H1 (cell line): ENCODE data around the gene VEPH1. TPM values are rescaled to one million over a fixed set of nuclear protein-coding genes. Genes with fewer than 3 reads are reported as not detected.

Experiments used
- CTCF ChIA-PET: fragments of 300-600 bp; sonication (Branson Sonifier 250); formaldehyde crosslinking; loops from one replicate; lab custom pipeline; 2021; ENCODE audit not compliant: partially characterized antibody; lab: Charles Lee
- POLR2A ChIA-PET: fragments of 300-600 bp; sonication (Branson Sonifier 250); formaldehyde crosslinking; loops from one replicate; lab custom pipeline; 2021; ENCODE audit warnings: inconsistent platforms; ENCODE audit not compliant: partially characterized antibody; lab: Charles Lee
- DNase-seq, 2 experiments: peaks; one replicate each; pipeline versions ENCODE4 v3.0.0 to v3.0.0-alpha.2; 2010 to 2022; ENCODE audit warnings: low spot score in 2 of 2, low read depth in 1 of 2, mixed read lengths in 1 of 2
- FAIRE-seq: peaks from 2 replicates; lab custom pipeline; 2011; peaks lifted over from hg19 to GRCh38; lab: Jason Lieb, UNC
- H2AFZ ChIP-seq: 2 replicates; pipeline ENCODE4 v1.8.1; 2012; ENCODE audit warnings: low read length, inconsistent platforms
- H2AK5ac ChIP-seq: 2 replicates; pipeline ENCODE4 v1.6.1; 2013; ENCODE audit warnings: low read depth, low read length
- H2BK120ac ChIP-seq: replicated peaks from 2 replicates; pipeline ENCODE3; 2013; ENCODE audit warnings: low read depth, low read length, inconsistent platforms
- H2BK12ac ChIP-seq: 2 replicates; pipeline ENCODE4 v1.6.1; 2013; ENCODE audit warnings: low read depth, low read length
- H2BK15ac ChIP-seq: 2 replicates; pipeline ENCODE4 v1.6.1; 2013; ENCODE audit warnings: low read length
- H2BK20ac ChIP-seq: 2 replicates; pipeline ENCODE4 v1.6.1; 2013; ENCODE audit warnings: low read length
- H2BK5ac ChIP-seq: 2 replicates; pipeline ENCODE4 v1.6.1; 2013; ENCODE audit warnings: low read depth, low read length
- H3K14ac ChIP-seq: 2 replicates; pipeline ENCODE4 v1.6.1; 2013; ENCODE audit warnings: inconsistent platforms; ENCODE audit not compliant: insufficient read length
- H3K18ac ChIP-seq: 2 replicates; pipeline ENCODE4 v1.6.1; 2013; ENCODE audit warnings: low read length; ENCODE audit errors: extremely low read depth
- H3K23ac ChIP-seq: 2 replicates; pipeline ENCODE4 v1.6.1; 2013; ENCODE audit warnings: inconsistent platforms; ENCODE audit not compliant: insufficient read length
- H3K23me2 ChIP-seq: 2 replicates; pipeline ENCODE4 v1.6.1; 2013; ENCODE audit warnings: low read depth, low read length
- H3K27ac ChIP-seq: 2 replicates; pipeline ENCODE4 v1.6.1; 2011; ENCODE audit warnings: low read depth, low read length, inconsistent platforms
- H3K27me3 ChIP-seq, 4 experiments: replicated peaks in 1 of 4; 1 replicate in 1 of 4; 2 replicates in 3 of 4; pipeline versions ENCODE4 v1.6.1 to v1.8.1; 2011 to 2013; ENCODE audit warnings: low read length in 3 of 4, mild to moderate bottlenecking in 3 of 4, inconsistent platforms in 2 of 4, mixed read lengths in 2 of 4, moderate library complexity in 1 of 4; ENCODE audit not compliant: control insufficient read depth in 3 of 4, insufficient read depth in 3 of 4; ENCODE audit errors: extremely low read depth in 1 of 4
- H3K36me3 ChIP-seq, 4 experiments: 2 replicates each; pipeline versions ENCODE4 v1.6.1 to v1.8.1; 2011 to 2013; ENCODE audit warnings: mild to moderate bottlenecking in 4 of 4, low read length in 3 of 4, moderate library complexity in 2 of 4, control low read depth in 1 of 4, inconsistent platforms in 1 of 4; ENCODE audit not compliant: insufficient read depth in 4 of 4, control insufficient read depth in 2 of 4
- H3K4ac ChIP-seq: replicated peaks from 2 replicates; pipeline ENCODE3; 2013; ENCODE audit warnings: low read length, low read depth, mixed read lengths, inconsistent platforms; ENCODE audit not compliant: insufficient read length
- H3K4me1 ChIP-seq, 4 experiments: replicated peaks in 1 of 4; 1 replicate in 1 of 4; 2 replicates in 3 of 4; pipeline versions ENCODE4 v1.6.1 to v1.8.1; 2011 to 2013; ENCODE audit warnings: low read length in 3 of 4, inconsistent platforms in 2 of 4, mixed read lengths in 1 of 4; ENCODE audit not compliant: insufficient read depth in 4 of 4, control insufficient read depth in 3 of 4
- H3K4me2 ChIP-seq, 2 experiments: 2 replicates each; pipeline versions ENCODE4 v1.6.1 to v1.8.1; 2011 to 2013; ENCODE audit warnings: low read depth in 2 of 2, low read length in 2 of 2, control low read depth in 1 of 2, inconsistent platforms in 1 of 2, mild to moderate bottlenecking in 1 of 2; ENCODE audit not compliant: insufficient read depth in 1 of 2
- H3K4me3 ChIP-seq, 4 experiments: fragments of 200-600, 300-600 bp in 1 of 4; sonication (generic), shearing (Covaris generic), sonication (Bioruptor Twin) in 1 of 4; 2 replicates each; pipeline versions ENCODE4 v1.5.1 to v1.8.1; 2011 to 2016; ENCODE audit warnings: low read length in 4 of 4, low read depth in 3 of 4, control low read depth in 2 of 4, inconsistent platforms in 2 of 4, mild to moderate bottlenecking in 2 of 4, mixed read lengths in 1 of 4, moderate library complexity in 1 of 4; ENCODE audit not compliant: insufficient read depth in 2 of 4; ENCODE audit errors: extremely low read depth in 1 of 4
- H3K56ac ChIP-seq: replicated peaks from 2 replicates; pipeline ENCODE3; 2013; ENCODE audit warnings: low read depth, mild to moderate bottlenecking, mixed read lengths, low read length, inconsistent platforms; ENCODE audit not compliant: insufficient read length
- H3K79me1 ChIP-seq: 2 replicates; pipeline ENCODE4 v1.6.1; 2013; ENCODE audit warnings: low read depth, low read length, control low read depth
- H3K79me2 ChIP-seq, 2 experiments: 2 replicates each; pipeline versions ENCODE4 v1.6.1 to v1.8.1; 2012 to 2013; ENCODE audit warnings: low read length in 2 of 2, mild to moderate bottlenecking in 2 of 2, inconsistent platforms in 1 of 2; ENCODE audit not compliant: insufficient read depth in 2 of 2, control insufficient read depth in 1 of 2
- H3K9ac ChIP-seq, 4 experiments: replicated peaks in 1 of 4; 1 replicate in 1 of 4; 2 replicates in 3 of 4; pipeline versions ENCODE4 v1.6.1 to v1.8.1; 2011 to 2013; ENCODE audit warnings: low read depth in 3 of 4, low read length in 3 of 4, control low read depth in 2 of 4, mild to moderate bottlenecking in 2 of 4, moderate library complexity in 2 of 4, inconsistent platforms in 1 of 4; ENCODE audit errors: extremely low read depth in 1 of 4
- H3K9me3 ChIP-seq, 2 experiments: 2 replicates each; pipeline versions ENCODE4 v1.6.1 to v1.8.1; 2012 to 2013; ENCODE audit warnings: mild to moderate bottlenecking in 2 of 2, moderate library complexity in 2 of 2, control low read depth in 1 of 2, inconsistent platforms in 1 of 2, low read depth in 1 of 2, low read length in 1 of 2, mixed read lengths in 1 of 2; ENCODE audit not compliant: insufficient read depth in 2 of 2
- H4K20me1 ChIP-seq, 2 experiments: replicated peaks in 1 of 2; 2 replicates each; pipeline versions ENCODE3 to v1.8.1; 2011 to 2013; ENCODE audit warnings: inconsistent platforms in 2 of 2, low read length in 2 of 2, mild to moderate bottlenecking in 1 of 2; ENCODE audit not compliant: insufficient read depth in 2 of 2, control insufficient read depth in 1 of 2
- H4K5ac ChIP-seq: 2 replicates; pipeline ENCODE4 v1.6.1; 2013; ENCODE audit warnings: low read length, low read depth, mixed read lengths, inconsistent platforms; ENCODE audit not compliant: insufficient read length
- H4K8ac ChIP-seq: 2 replicates; pipeline ENCODE4 v1.8.0; 2013; ENCODE audit warnings: mild to moderate bottlenecking, moderate library complexity, low read length, inconsistent platforms; ENCODE audit not compliant: insufficient read depth; ENCODE audit errors: extremely low read depth
- H4K91ac ChIP-seq: replicated peaks from 2 replicates; pipeline ENCODE3; 2013; ENCODE audit warnings: low read length, mixed read lengths, inconsistent platforms; ENCODE audit not compliant: insufficient read length
- CHD2 ChIP-seq: IDR thresholded peaks from 2 replicates; pipeline ENCODE4 v1.6.1; 2012; ENCODE audit warnings: low read length, improper control_type of control experiment
- EP300 ChIP-seq, 2 experiments: IDR thresholded peaks; 1 replicate in 1 of 2; 2 replicates in 1 of 2; pipeline ENCODE4 v1.6.1; 2011 to 2012; ENCODE audit warnings: low read depth in 2 of 2, low read length in 2 of 2, mild to moderate bottlenecking in 2 of 2, borderline replicate concordance in 1 of 2, inconsistent platforms in 1 of 2, moderate library complexity in 1 of 2
- GABPA ChIP-seq: IDR thresholded peaks from 2 replicates; pipeline ENCODE4 v1.6.1; 2011; ENCODE audit warnings: mild to moderate bottlenecking, low read length, moderate library complexity, borderline replicate concordance; ENCODE audit not compliant: insufficient read depth
- HDAC2 ChIP-seq, 2 experiments: fragments of 300-600 bp in 1 of 2; sonication (generic) in 1 of 2; IDR thresholded peaks; 2 replicates each; pipeline ENCODE4 v1.6.1; 2011 to 2012; ENCODE audit warnings: low read depth in 2 of 2, low read length in 2 of 2, mild to moderate bottlenecking in 2 of 2, moderate library complexity in 2 of 2, borderline replicate concordance in 1 of 2, inconsistent platforms in 1 of 2
- HDAC6 ChIP-seq: IDR thresholded peaks from one replicate; pipeline ENCODE4 v1.7.1; 2012; ENCODE audit warnings: low read depth, mild to moderate bottlenecking, inconsistent platforms, low read length, moderate library complexity
- KDM1A ChIP-seq: fragments of 200-600, 300-600 bp; sonication (generic); IDR thresholded peaks from 2 replicates; pipeline ENCODE4 v1.7.1; 2016; ENCODE audit warnings: mild to moderate bottlenecking, low read length, borderline replicate concordance
- SP2 ChIP-seq: IDR thresholded peaks from 2 replicates; pipeline ENCODE4 v1.6.1; 2012; ENCODE audit warnings: mild to moderate bottlenecking, low read length, inconsistent platforms
- TAF1 ChIP-seq: IDR thresholded peaks from 2 replicates; pipeline ENCODE4 v1.6.1; 2011; ENCODE audit warnings: mild to moderate bottlenecking, low read depth, low read length
- TAF7 ChIP-seq: optimal IDR thresholded peaks from 2 replicates; pipeline ENCODE3; 2011; ENCODE audit warnings: low read depth, mild to moderate bottlenecking, inconsistent platforms, low read length, moderate library complexity, borderline replicate concordance
- YY1 ChIP-seq: IDR thresholded peaks from 2 replicates; pipeline ENCODE4 v1.6.1; 2011; ENCODE audit warnings: low read depth, mild to moderate bottlenecking, low read length
- ZNF274 ChIP-seq: IDR thresholded peaks from 2 replicates; pipeline ENCODE4 v1.7.0; 2012; ENCODE audit warnings: low read length, borderline replicate concordance; ENCODE audit errors: extremely low read depth
- WGBS, 2 experiments: shearing (Covaris generic) in 1 of 2; methylation state at CpG; one replicate each; pipeline versions ENCODE4 v1.1.6 to v1.1.7; 2013 to 2015; ENCODE audit warnings: low lambda C conversion rate in 2 of 2, mixed read lengths in 2 of 2, inconsistent platforms in 1 of 2, low coverage in 1 of 2, missing lambda C conversion rate in 1 of 2; ENCODE audit not compliant: insufficient replicate concordance in 2 of 2, insufficient coverage in 1 of 2, insufficient read length in 1 of 2; ENCODE audit errors: extremely low coverage in 1 of 2, missing lambda C conversion rate in 1 of 2; 5-methylcytosine and 5-hydroxymethylcytosine counted together
- polyA plus RNA-seq, 7 experiments: library from polyadenylated mRNA; depleted of rRNA in 3 of 7; stranded (reverse) in 5 of 7; unstranded in 2 of 7; fragments of >200 nt in 5 of 7; fragments of 200-250 nt in 2 of 7; gene quantifications; 1 replicate in 5 of 7; 2 replicates in 1 of 7; 4 replicates in 1 of 7; pipeline versions ENCODE4 v1.2.1 to v1.2.3, GENCODE V29; 2011 to 2013; ENCODE audit warnings: missing spikeins in 2 of 7, mixed read lengths in 2 of 7
- total RNA-seq: library from RNA; stranded (reverse); fragmentation: NEBNext Ultra II Directional; extraction: Animal tissue kit (Norgen Biotek cat#: 25700); gene quantifications from 2 replicates; pipeline ENCODE4 v1.2.1, GENCODE V29; 2021
- TF ChIP-seq, protein P1 (sequence below), 3 experiments: IDR thresholded peaks; 1 replicate in 2 of 3; 2 replicates in 1 of 3; pipeline versions ENCODE4 v1.5.1 to v1.6.1; 2011; ENCODE audit warnings: low read length in 3 of 3, mild to moderate bottlenecking in 3 of 3, inconsistent platforms in 2 of 3, low read depth in 1 of 3, moderate library complexity in 1 of 3; ENCODE audit not compliant: insufficient read depth in 1 of 3; ENCODE audit errors: control extremely low read depth in 1 of 3

Gene VEPH1
- total and polyA plus RNA-seq, 2 of the 8 experiments (the other 6 are each of a cell fraction or from before 2014, with no cell fraction given) = 12.0 to 18.3 TPM

DNA sequence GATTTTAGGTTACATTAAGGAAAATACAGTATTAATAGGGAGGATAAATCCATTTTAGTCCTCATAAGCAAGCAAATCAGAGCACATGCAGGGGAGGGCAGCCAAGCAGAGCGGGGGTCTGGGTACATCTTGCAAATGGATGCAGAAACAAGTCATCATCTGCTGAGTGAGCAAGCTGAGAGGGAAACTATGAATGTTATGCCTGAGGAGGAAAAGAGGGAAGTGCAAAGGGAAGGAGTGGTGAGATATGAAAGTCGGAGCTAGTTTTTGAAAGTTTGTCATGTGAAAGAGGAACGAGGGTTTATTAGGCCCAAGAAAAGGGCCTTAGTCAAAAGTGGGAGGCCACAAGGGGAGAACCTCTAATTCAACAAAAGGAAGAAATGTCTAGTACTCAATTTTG is 51.1 kb downstream of the VEPH1 start:
- H3K4ac ChIP-seq = no peak overlapping the region
- no peak overlapping the region for H3K27ac ChIP-seq
- no peaks in the 10 kb centered on the region for H4K20me1 ChIP-seq
- no peaks in the 10 kb centered on the region for H3K23me2 ChIP-seq
- no peak overlapping the region for H3K18ac ChIP-seq
- no peak overlapping the region for H2BK15ac ChIP-seq
- H2AK5ac ChIP-seq = no peak overlapping the region
- POLR2A ChIA-PET = no interaction called here
- no peak overlapping the region for H3K56ac ChIP-seq
- H2BK120ac ChIP-seq = no peak overlapping the region
- H2BK5ac ChIP-seq = no peak overlapping the region
- no peak overlapping the region for H3K4me3 ChIP-seq
- no peak overlapping the region for H3K4me2 ChIP-seq
- no peak overlapping the region for H3K14ac ChIP-seq
- CTCF ChIA-PET = interaction anchor here (0.9 to 2.1 kb wide), 3 partner anchors 10 to 98 kb away, joined by 3 to 6 read pairs (median 5); no protein-coding TSS in a partner anchor
- FAIRE-seq (no peak), DNase-seq (no peak)
- no peak overlapping the region for H3K9ac ChIP-seq
- no peak overlapping the region for H2BK12ac ChIP-seq
- no peaks in the 10 kb centered on the region for H3K79me2 ChIP-seq
- H3K23ac ChIP-seq = no peak overlapping the region
- no peaks in the 10 kb centered on the region for H3K36me3 ChIP-seq
- no peaks in the 10 kb centered on the region for H3K9me3 ChIP-seq
- no peak overlapping the region for H2AFZ ChIP-seq
- no peak overlapping the region for H4K5ac ChIP-seq
- H2BK20ac ChIP-seq = no peak overlapping the region
- H4K8ac ChIP-seq = no peak overlapping the region
- 87% methylated on average over 3 of the region's 3 CpGs; no CpG with 5 or more reads in 1 of the 2 experiments for WGBS, 2 experiments
- no peaks in the 10 kb centered on the region for H3K79me1 ChIP-seq
- no peaks in the 10 kb centered on the region for H3K4me1 ChIP-seq
- H4K91ac ChIP-seq = no peak overlapping the region
- H3K27me3 ChIP-seq = no peaks in the 10 kb centered on the region
- TF ChIP-seq GABPA (no peak), HDAC6 (no peak), CHD2 (no peak), YY1 (no peak), TAF1 (no peak), TAF7 (no peak), ZNF274 (no peak), EP300 (IDR thresholded peaks at IDR 0.05; ENCODE audit: borderline replicate concordance in 1 of 2, low read depth in 2 of 2, low read length in 2 of 2) (no peak), KDM1A (no peak), SP2 (no peak), HDAC2 (IDR thresholded peaks at IDR 0.05; ENCODE audit: borderline replicate concordance in 1 of 2, low read depth in 2 of 2, low read length in 2 of 2) (no peak)
- TF ChIP-seq, protein P1, sequence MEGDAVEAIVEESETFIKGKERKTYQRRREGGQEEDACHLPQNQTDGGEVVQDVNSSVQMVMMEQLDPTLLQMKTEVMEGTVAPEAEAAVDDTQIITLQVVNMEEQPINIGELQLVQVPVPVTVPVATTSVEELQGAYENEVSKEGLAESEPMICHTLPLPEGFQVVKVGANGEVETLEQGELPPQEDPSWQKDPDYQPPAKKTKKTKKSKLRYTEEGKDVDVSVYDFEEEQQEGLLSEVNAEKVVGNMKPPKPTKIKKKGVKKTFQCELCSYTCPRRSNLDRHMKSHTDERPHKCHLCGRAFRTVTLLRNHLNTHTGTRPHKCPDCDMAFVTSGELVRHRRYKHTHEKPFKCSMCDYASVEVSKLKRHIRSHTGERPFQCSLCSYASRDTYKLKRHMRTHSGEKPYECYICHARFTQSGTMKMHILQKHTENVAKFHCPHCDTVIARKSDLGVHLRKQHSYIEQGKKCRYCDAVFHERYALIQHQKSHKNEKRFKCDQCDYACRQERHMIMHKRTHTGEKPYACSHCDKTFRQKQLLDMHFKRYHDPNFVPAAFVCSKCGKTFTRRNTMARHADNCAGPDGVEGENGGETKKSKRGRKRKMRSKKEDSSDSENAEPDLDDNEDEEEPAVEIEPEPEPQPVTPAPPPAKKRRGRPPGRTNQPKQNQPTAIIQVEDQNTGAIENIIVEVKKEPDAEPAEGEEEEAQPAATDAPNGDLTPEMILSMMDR (IDR thresholded peaks at IDR 0.05; ENCODE audit: control extremely low read depth in 1 of 3, insufficient read depth in 1 of 3, low read depth in 1 of 3, low read length in 3 of 3) = no peak
